OCI-LY7 (cell line): ENCODE data around the gene THRAP3. TPM values are rescaled to one million over a fixed set of nuclear protein-coding genes. Genes with fewer than 3 reads are reported as not detected.

Experiments
- BruUV-seq: library from RNA; stranded (reverse); fragments of 400-500 nt; replicated peaks from 2 replicates; lab custom pipeline; 2021; lab: Mats Ljungman, UMichigan
- CTCF ChIA-PET: fragments of 300-600 bp; sonication (Branson Sonifier 250); formaldehyde crosslinking; loops from one replicate; lab custom pipeline; 2022; ENCODE audit warnings: antibody characterized with exemption; ENCODE audit not compliant: unreplicated experiment; lab: Charles Lee
- POLR2A ChIA-PET: fragments of 300-600 bp; sonication (Branson Sonifier 250); formaldehyde crosslinking; loops from one replicate; lab custom pipeline; 2022; ENCODE audit warnings: antibody characterized with exemption; lab: Charles Lee
- DNase-seq: peaks from one replicate; pipeline ENCODE4 v3.0.0-alpha.2; 2015; ENCODE audit warnings: low spot score
- H2AFZ ChIP-seq: fragments of 200-600 bp; sonication (generic), shearing (Covaris generic); 2 replicates; pipeline ENCODE4 v1.6.1; 2014; ENCODE audit warnings: mild to moderate bottlenecking, antibody characterized with exemption, low read length, moderate library complexity
- H3K27ac ChIP-seq: fragments of 200-600 bp; sonication (generic); 2 replicates; pipeline ENCODE4 v1.5.1; 2014; ENCODE audit warnings: mixed run types, low read depth, mild to moderate bottlenecking, moderate library complexity, low read length, inconsistent platforms; ENCODE audit not compliant: poor library complexity, severe bottlenecking
- H3K36me3 ChIP-seq: fragments of 200-600 bp; sonication (generic); 2 replicates; pipeline ENCODE4 v1.6.1; 2014; ENCODE audit warnings: mild to moderate bottlenecking, antibody characterized with exemption, low read length, moderate library complexity, mixed read lengths; ENCODE audit not compliant: insufficient read depth
- H3K4me1 ChIP-seq: fragments of 200-600 bp; sonication (generic); 2 replicates; pipeline ENCODE4 v1.5.1; 2014; ENCODE audit warnings: mild to moderate bottlenecking, low read length; ENCODE audit not compliant: insufficient read depth, poor library complexity, severe bottlenecking
- H3K4me2 ChIP-seq: fragments of 200-600 bp; sonication (generic); 2 replicates; pipeline ENCODE4 v1.6.1; 2014; ENCODE audit warnings: mild to moderate bottlenecking, low read length
- H3K4me3 ChIP-seq: fragments of 200-600 bp; sonication (generic); 2 replicates; pipeline ENCODE4 v1.5.1; 2014; ENCODE audit warnings: mild to moderate bottlenecking, low read depth, low read length; ENCODE audit not compliant: poor library complexity, severe bottlenecking
- H3K79me2 ChIP-seq: fragments of 200-600 bp; sonication (generic); 2 replicates; pipeline ENCODE4 v1.6.1; 2016; ENCODE audit warnings: low read depth, mild to moderate bottlenecking, low read length, moderate library complexity, mixed read lengths; ENCODE audit not compliant: insufficient read depth
- H3K9me2 ChIP-seq: fragments of 200-600 bp; sonication (generic); 2 replicates; pipeline ENCODE4 v1.6.1; 2016; ENCODE audit warnings: mild to moderate bottlenecking, low read length, mixed read lengths; ENCODE audit not compliant: insufficient read depth
- H3K9me3 ChIP-seq: fragments of 200-600 bp; sonication (generic); 2 replicates; pipeline ENCODE4 v1.6.1; 2014; ENCODE audit warnings: mild to moderate bottlenecking, mixed run types, low read length, mixed read lengths
- H4K20me1 ChIP-seq: fragments of 200-600 bp; sonication (generic); 2 replicates; pipeline ENCODE4 v1.6.1; 2014; ENCODE audit warnings: mild to moderate bottlenecking, antibody characterized with exemption, low read length, moderate library complexity, mixed read lengths; ENCODE audit not compliant: insufficient read depth
- CTCF ChIP-seq: fragments of 200-600 bp; sonication (generic); conservative IDR thresholded peaks from 2 replicates; pipeline ENCODE4 v1.5.1; 2014; ENCODE audit warnings: mild to moderate bottlenecking, antibody characterized with exemption, low read length, moderate library complexity, mixed read lengths
- EZH2phosphoT487 ChIP-seq: fragments of 200-600 bp; sonication (generic); IDR thresholded peaks from 2 replicates; pipeline ENCODE4 v1.6.1; 2018; ENCODE audit warnings: low read depth, borderline replicate concordance, mild to moderate bottlenecking, mixed run types, antibody characterized with exemption, low read length, moderate library complexity, mixed read lengths
- intact Hi-C: fragments of 100-400 bp; cut with micrococcal nuclease; formaldehyde crosslinking; loops from one replicate; pipeline ENCODE4 v1.10.0; 2022; ENCODE audit not compliant: unreplicated experiment
- total RNA-seq, 2 experiments: library from RNA; depleted of rRNA in 1 of 2; stranded (reverse); fragments of >200 nt in 1 of 2; shearing (Covaris generic) in 1 of 2; gene quantifications; 2 replicates each; pipeline ENCODE4 v1.2.3, GENCODE V29; 2014 to 2022

The THRAP3 gene
- total RNA-seq, 2 experiments from 2014 or later, result 98.7 to 132 TPM

- TF ChIP-seq CTCF (no peak), EZH2phosphoT487 (no peak)
- Histone ChIP-seq H3K4me1 (peaks cover 26% of the 10 kb centered on the region), H3K4me3 (no peak overlapping the region), H3K36me3 (no peaks in the 10 kb centered on the region), H3K27ac (no peak overlapping the region), H3K9me2 (no peaks in the 10 kb centered on the region), H3K9me3 (no peaks in the 10 kb centered on the region), H4K20me1 (no peaks in the 10 kb centered on the region), H3K4me2 (peak overlapping the region; percentile 61; the same call in 1 of the 2 replicates), H3K79me2 (no peaks in the 10 kb centered on the region), H2AFZ (no peak overlapping the region)
- no peak for DNase-seq
- CTCF ChIA-PET, result interaction anchor here (0.6 kb wide), 2 partner anchors 20 to 236 kb away, joined by 3 read pairs; no protein-coding TSS in a partner anchor
- intact Hi-C loops, result no loop called here
- POLR2A ChIA-PET, result interaction anchor here (0.6 kb wide), 2 partner anchors 138 to 1534 kb away, joined by 3 read pairs; no protein-coding TSS in a partner anchor
- BruUV-seq, result no TSS peak
Observed at GRCh38 chr1:36322041-36322785, 98.0 kb downstream of the THRAP3 start.

- TF ChIP-seq EZH2phosphoT487, result no peak
- TF ChIP-seq CTCF, result no peak
- Histone ChIP-seq H3K79me2 (no peaks in the 10 kb centered on the region), H3K4me2 (peak overlapping the region; percentile 61), H3K4me3 (peak overlapping the region; percentile 56), H3K27ac (no peak overlapping the region), H3K36me3 (no peaks in the 10 kb centered on the region), H3K9me3 (no peaks in the 10 kb centered on the region), H4K20me1 (no peaks in the 10 kb centered on the region), H3K9me2 (no peaks in the 10 kb centered on the region), H2AFZ (0 out of 2 replicates have a peak overlapping the region, but pooled peaks have one; percentile 42), H3K4me1 (peaks cover 28% of the 10 kb centered on the region)
- BruUV-seq, result no TSS peak
- ChIA-PET CTCF (no interaction called here), POLR2A (interaction anchor here (0.6 kb wide), 1 partner anchor 137 kb away, joined by 3 read pairs; no protein-coding TSS in a partner anchor)
- DNase-seq, result no peak
- intact Hi-C loops, result no loop called here
Observed at GRCh38 chr1:36322786-36323635, 98.8 kb downstream of the THRAP3 start.
